Osteocyte (in vitro differentiated cells): ENCODE measurements around the gene SMPD3. TPM values are rescaled to one million over a fixed set of nuclear protein-coding genes. Genes with fewer than 3 reads are reported as not detected.

Experiments used
- DNase-seq: peaks from one replicate; pipeline ENCODE4 v3.0.0; 2021; ENCODE audit warnings: mixed read lengths; ENCODE audit not compliant: unreplicated experiment; ENCODE audit errors: extremely low spot score
- H3K27ac Mint-ChIP-seq: one replicate; pipeline ENCODE4 v1.8.0; 2021; ENCODE audit warnings: mild to moderate bottlenecking, mixed read lengths; ENCODE audit not compliant: unreplicated experiment
- H3K27me3 Mint-ChIP-seq: one replicate; pipeline ENCODE4 v1.8.0; 2021; ENCODE audit warnings: mixed read lengths; ENCODE audit not compliant: unreplicated experiment
- H3K36me3 Mint-ChIP-seq: one replicate; pipeline ENCODE4 v1.8.0; 2021; ENCODE audit warnings: mixed read lengths; ENCODE audit not compliant: unreplicated experiment
- H3K4me1 Mint-ChIP-seq: one replicate; pipeline ENCODE4 v1.8.0; 2021; ENCODE audit warnings: mixed read lengths; ENCODE audit not compliant: unreplicated experiment
- H3K4me3 Mint-ChIP-seq: one replicate; pipeline ENCODE4 v1.8.0; 2021; ENCODE audit warnings: mild to moderate bottlenecking, moderate library complexity, mixed read lengths; ENCODE audit not compliant: unreplicated experiment
- H3K9me3 Mint-ChIP-seq: one replicate; pipeline ENCODE4 v1.8.0; 2021; ENCODE audit warnings: mixed read lengths; ENCODE audit not compliant: unreplicated experiment
- CTCF ChIP-seq: fragments of 200-600 bp; sonication (generic); IDR thresholded peaks from 2 replicates; pipeline ENCODE4 v1.5.0; 2021; ENCODE audit warnings: antibody characterized with exemption, mild to moderate bottlenecking, moderate library complexity
- total RNA-seq: library from RNA; stranded (reverse); gene quantifications from 2 replicates; pipeline ENCODE4 v1.2.1, GENCODE V29; 2021

Gene SMPD3
- total RNA-seq, 1 donor from 2014 or later, result not detected

- DNase-seq, result no peak
- Mint-ChIP-seq H3K4me1 (peaks cover 3% of the 10 kb centered on the region), H3K27me3 (no peaks in the 10 kb centered on the region), H3K36me3 (no peaks in the 10 kb centered on the region), H3K9me3 (no peaks in the 10 kb centered on the region), H3K4me3 (no peak overlapping the region), H3K27ac (no peak overlapping the region)
- TF ChIP-seq CTCF, result peak; percentile 49
These were observed 81.3 kb downstream of the SMPD3 start for GRCh38 chr16:68367030-68367429.

DNA sequence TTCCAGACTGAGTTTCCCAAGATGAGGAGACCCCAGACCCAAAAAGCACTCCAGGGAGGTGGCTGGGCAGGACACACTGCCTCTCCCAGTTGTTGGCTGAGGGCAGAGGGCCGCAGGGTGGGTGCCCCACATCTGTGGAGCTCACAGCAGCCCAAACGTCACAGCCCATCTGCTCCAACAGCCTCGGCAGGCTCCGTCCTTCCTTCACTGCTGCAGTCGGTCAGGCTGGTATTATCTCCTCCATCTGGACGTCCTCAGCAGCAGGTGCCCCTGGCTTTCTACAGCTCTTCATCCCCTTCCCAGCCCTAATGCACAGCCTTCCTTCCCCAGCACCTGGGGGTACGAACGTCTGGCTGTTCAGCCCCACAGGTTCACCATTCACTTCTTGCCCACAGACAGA is 82.2 kb downstream of the SMPD3 start:
- TF ChIP-seq CTCF, result no peak
- no peak overlapping the region for H3K27ac Mint-ChIP-seq
- no peaks in the 10 kb centered on the region for H3K36me3 Mint-ChIP-seq
- H3K4me3 Mint-ChIP-seq, result no peak overlapping the region
- peaks cover 3% of the 10 kb centered on the region for H3K4me1 Mint-ChIP-seq
- no peaks in the 10 kb centered on the region for H3K27me3 Mint-ChIP-seq
- no peak for DNase-seq
- H3K9me3 Mint-ChIP-seq, result no peaks in the 10 kb centered on the region

GRCh38 chr16:68365167-68365817 is 83.0 kb downstream of the SMPD3 start:
- no peak for TF ChIP-seq CTCF
- Mint-ChIP-seq H3K27me3 (no peaks in the 10 kb centered on the region), H3K9me3 (no peaks in the 10 kb centered on the region), H3K27ac (no peak overlapping the region), H3K4me1 (peaks cover 3% of the 10 kb centered on the region), H3K36me3 (peaks cover 3% of the 10 kb centered on the region), H3K4me3 (no peak overlapping the region)
- no peak for DNase-seq

GRCh38 chr16:68364561-68364998 is 83.7 kb downstream of the SMPD3 start:
- Mint-ChIP-seq H3K4me1 (peaks cover 3% of the 10 kb centered on the region), H3K27ac (no peak overlapping the region), H3K9me3 (no peaks in the 10 kb centered on the region), H3K27me3 (no peaks in the 10 kb centered on the region), H3K4me3 (no peak overlapping the region), H3K36me3 (peaks cover 4% of the 10 kb centered on the region)
- no peak for DNase-seq
- TF ChIP-seq CTCF, result peak; percentile 18

GRCh38 chr16:68363658-68364521 is 84.4 kb downstream of the SMPD3 start:
- H3K4me3 Mint-ChIP-seq, result no peak overlapping the region
- peaks cover 3% of the 10 kb centered on the region for H3K4me1 Mint-ChIP-seq
- no peak for TF ChIP-seq CTCF
- no peaks in the 10 kb centered on the region for H3K27me3 Mint-ChIP-seq
- peaks cover 4% of the 10 kb centered on the region for H3K36me3 Mint-ChIP-seq
- no peak for DNase-seq
- no peaks in the 10 kb centered on the region for H3K9me3 Mint-ChIP-seq
- no peak overlapping the region for H3K27ac Mint-ChIP-seq
